Bronchial epithelial cell (primary cell): ENCODE results near the gene MEMO1. TPM values are rescaled to one million over a fixed set of nuclear protein-coding genes. Genes with fewer than 3 reads are reported as not detected.
"Not testable (repeated sequence)": the region's sequence is repeated elsewhere in the genome, so short reads cannot be mapped to it uniquely, and the experiment has no call there.

Experiments
- DNase-seq: peaks from one replicate; pipeline ENCODE4 v3.0.0-alpha.2; 2010; ENCODE audit warnings: low read depth
- FAIRE-seq: peaks from 2 replicates; lab custom pipeline; 2011; peaks lifted over from hg19 to GRCh38; lab: Jason Lieb, UNC
- H3K27me3 ChIP-seq: 2 replicates; pipeline ENCODE4 v1.5.1; 2011; ENCODE audit warnings: low read length; ENCODE audit not compliant: control insufficient read depth, insufficient read depth
- H3K36me3 ChIP-seq: 2 replicates; pipeline ENCODE4 v1.5.1; 2011; ENCODE audit warnings: low read length; ENCODE audit not compliant: control insufficient read depth, insufficient read depth
- H3K4me3 ChIP-seq: 2 replicates; pipeline ENCODE4 v1.5.1; 2011; ENCODE audit warnings: mild to moderate bottlenecking, low read depth, low read length, control low read depth
- CTCF ChIP-seq: IDR thresholded peaks from 2 replicates; pipeline ENCODE4 v1.5.1; 2011; ENCODE audit warnings: mild to moderate bottlenecking, moderate library complexity, low read length, control low read depth, inconsistent platforms; ENCODE audit not compliant: insufficient read depth, severe bottlenecking
- total RNA-seq: library from RNA; depleted of rRNA; stranded (reverse); fragments of >200 nt; gene quantifications from 2 replicates; pipeline ENCODE4 v1.2.1, GENCODE V29; 2014

Gene MEMO1
- total RNA-seq, 1 donor from 2014 or later, result 29.2 TPM

- no peaks in the 10 kb centered on the region for H3K36me3 ChIP-seq
- no peak for FAIRE-seq
- TF ChIP-seq CTCF, result no peak
These were observed 47.9 kb downstream of the MEMO1 start for GRCh38 chr2:31962757-31963361.

GRCh38 chr2:31958140-31958717 lies 52.6 kb downstream of the MEMO1 start:
- H3K27me3 ChIP-seq, result no peaks in the 10 kb centered on the region
- no peak for TF ChIP-seq CTCF
- H3K4me3 ChIP-seq, result no peak overlapping the region
- H3K36me3 ChIP-seq, result no peaks in the 10 kb centered on the region
- DNase-seq (no peak), FAIRE-seq (no peak)

More at GRCh38 chr2:31962757-31963361, 47.9 kb downstream of the MEMO1 start:
- no peak overlapping the region for H3K4me3 ChIP-seq
- H3K27me3 ChIP-seq, result no peaks in the 10 kb centered on the region
- DNase-seq, result no peak

- Histone ChIP-seq H3K27me3 (no peaks in the 10 kb centered on the region), H3K4me3 (no peak overlapping the region), H3K36me3 (no peaks in the 10 kb centered on the region)
- no peak for FAIRE-seq
- peak; percentile 60 for DNase-seq
- TF ChIP-seq CTCF, result no peak
These were observed 53.3 kb downstream of the MEMO1 start for GRCh38 chr2:31957354-31958139.

GRCh38 chr2:31956934-31957333 lies 53.9 kb downstream of the MEMO1 start:
- not testable (repeated sequence) for H3K4me3 ChIP-seq, FAIRE-seq, H3K36me3 ChIP-seq, DNase-seq, H3K27me3 ChIP-seq

GRCh38 chr2:31956312-31956711 lies 54.5 kb downstream of the MEMO1 start:
- H3K36me3 ChIP-seq, result no peaks in the 10 kb centered on the region
- H3K4me3 ChIP-seq, result no peak overlapping the region
- DNase-seq (no peak), FAIRE-seq (no peak)
- H3K27me3 ChIP-seq, result no peaks in the 10 kb centered on the region
- TF ChIP-seq CTCF, result no peak

GRCh38 chr2:31953095-31953494 lies 57.7 kb downstream of the MEMO1 start:
- not testable (repeated sequence) for H3K36me3 ChIP-seq, DNase-seq, FAIRE-seq, H3K4me3 ChIP-seq, H3K27me3 ChIP-seq
